Left lung (tissue), 10 donors: ENCODE data around the gene RAP2A. TPM values are rescaled to one million over a fixed set of nuclear protein-coding genes. Genes with fewer than 3 reads are reported as not detected.

Experiments
- ATAC-seq: fragments of 200-7000 bp; cut with Tn5 transposase; one replicate; pipeline ENCODE4 v1.9.1; 2020; ENCODE audit warnings: moderate library complexity
- DNase-seq, 4 donors: peaks; one replicate each; pipeline ENCODE4 v3.0.0-alpha.2; 2013 to 2020
- H3K27ac ChIP-seq, 2 donors: fragments of 200-600 bp; sonication (generic) in 1 of 2; one replicate each; pipeline versions ENCODE4 v1.5.0 to v1.8.0; 2020 to 2021
- H3K27me3 ChIP-seq, 2 donors: fragments of 200-600 bp; sonication (generic) in 1 of 2; one replicate each; pipeline versions ENCODE4 v1.5.0 to v1.8.0; 2020 to 2021
- H3K36me3 ChIP-seq, 2 donors: fragments of 200-600 bp; sonication (generic) in 1 of 2; one replicate each; pipeline versions ENCODE4 v1.5.0 to v1.8.0; 2020 to 2021
- H3K4me1 ChIP-seq, 2 donors: fragments of 200-600 bp; one replicate each; pipeline ENCODE4 v1.8.0; 2021
- H3K4me3 ChIP-seq, 2 donors: fragments of 200-600 bp; sonication (generic) in 1 of 2; one replicate each; pipeline versions ENCODE4 v1.5.0 to v1.8.0; 2020 to 2021; ENCODE audit warnings: mild to moderate bottlenecking in 1 of 2
- H3K9me3 ChIP-seq, 2 donors: fragments of 200-600 bp; sonication (generic) in 1 of 2; one replicate each; pipeline versions ENCODE4 v1.5.0 to v1.8.0; 2020 to 2021
- intact Hi-C, 2 donors: fragments of 100-400 bp; cut with DNase I; formaldehyde crosslinking; loops; one replicate each; pipeline versions ENCODE4 v1.11.2 to v1.14.2; 2022
- polyA plus RNA-seq, 6 donors: library from polyadenylated mRNA; unstranded; fragments of 120-200 nt; gene quantifications; one replicate each; pipeline ENCODE4 v1.2.1, GENCODE V29; 2013; ENCODE audit not compliant: insufficient read length in 6 of 6
- total RNA-seq, 2 donors: library from RNA; stranded (reverse); fragmentation: NEBNext Ultra II Directional; extraction: Animal tissue kit (Norgen Biotek cat#: 25700); gene quantifications; one replicate each; pipeline ENCODE4 v1.2.1, GENCODE V29; 2021
- TF ChIP-seq, protein P1 (sequence below), 2 donors: fragments of 200-600 bp; sonication (generic) in 1 of 2; IDR thresholded peaks; one replicate each; pipeline versions ENCODE4 v1.5.0 to v1.8.0; 2021; ENCODE audit warnings: antibody characterized with exemption in 2 of 2
- donor health status: DM: no; HTN: yes; CAD: no.
- donor health status: DM: no; HTN: no; CAD: no.

RAP2A gene
- total and polyA plus RNA-seq, 8 donors, result 44.7 to 53.5 (median 49.1) TPM

- peak; percentile 57 for ATAC-seq
- Histone ChIP-seq H3K27ac (no peak overlapping the region), H3K36me3 (no peaks in the 10 kb centered on the region), H3K27me3 (no peaks in the 10 kb centered on the region), H3K4me3 (no peak overlapping the region), H3K9me3 (peaks cover 0 to 2% of the 10 kb centered on the region in 2 donors), H3K4me1 (no peaks in the 10 kb centered on the region)
- intact Hi-C loops, result no loop called here
- no peak for DNase-seq
- TF ChIP-seq, protein P1, sequence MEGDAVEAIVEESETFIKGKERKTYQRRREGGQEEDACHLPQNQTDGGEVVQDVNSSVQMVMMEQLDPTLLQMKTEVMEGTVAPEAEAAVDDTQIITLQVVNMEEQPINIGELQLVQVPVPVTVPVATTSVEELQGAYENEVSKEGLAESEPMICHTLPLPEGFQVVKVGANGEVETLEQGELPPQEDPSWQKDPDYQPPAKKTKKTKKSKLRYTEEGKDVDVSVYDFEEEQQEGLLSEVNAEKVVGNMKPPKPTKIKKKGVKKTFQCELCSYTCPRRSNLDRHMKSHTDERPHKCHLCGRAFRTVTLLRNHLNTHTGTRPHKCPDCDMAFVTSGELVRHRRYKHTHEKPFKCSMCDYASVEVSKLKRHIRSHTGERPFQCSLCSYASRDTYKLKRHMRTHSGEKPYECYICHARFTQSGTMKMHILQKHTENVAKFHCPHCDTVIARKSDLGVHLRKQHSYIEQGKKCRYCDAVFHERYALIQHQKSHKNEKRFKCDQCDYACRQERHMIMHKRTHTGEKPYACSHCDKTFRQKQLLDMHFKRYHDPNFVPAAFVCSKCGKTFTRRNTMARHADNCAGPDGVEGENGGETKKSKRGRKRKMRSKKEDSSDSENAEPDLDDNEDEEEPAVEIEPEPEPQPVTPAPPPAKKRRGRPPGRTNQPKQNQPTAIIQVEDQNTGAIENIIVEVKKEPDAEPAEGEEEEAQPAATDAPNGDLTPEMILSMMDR (IDR thresholded peaks at IDR 0.05), result no peak
These were observed 62.5 kb downstream of the RAP2A start for GRCh38 chr13:97496511-97496910.

DNA sequence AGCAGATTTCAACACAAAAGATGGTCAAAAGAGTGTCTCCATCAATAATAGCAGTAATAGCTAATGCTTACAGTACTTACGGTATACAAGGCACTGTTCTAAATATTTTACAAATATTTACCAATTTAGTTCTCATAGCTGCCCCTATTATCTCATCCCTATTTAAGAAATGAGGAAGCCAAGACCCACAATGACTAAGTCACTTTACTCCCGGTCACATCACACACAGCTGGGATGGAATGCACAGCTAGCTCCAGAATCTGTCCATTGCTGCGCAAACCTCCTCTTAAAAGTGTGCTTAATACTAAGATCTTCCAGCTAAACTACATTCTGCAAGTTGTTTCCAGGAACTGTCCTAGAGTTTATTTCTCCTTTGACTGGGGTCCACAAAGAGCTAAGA, 63.4 kb downstream of the RAP2A start:
- H3K27ac ChIP-seq, result no peak overlapping the region
- no peak for ATAC-seq
- H3K9me3 ChIP-seq, result no peaks in the 10 kb centered on the region
- intact Hi-C loops, result no loop called here
- no peak overlapping the region for H3K4me3 ChIP-seq
- TF ChIP-seq, protein P1 (IDR thresholded peaks at IDR 0.05), result no peak
- H3K36me3 ChIP-seq, result no peaks in the 10 kb centered on the region
- no peak for DNase-seq
- no peaks in the 10 kb centered on the region for H3K27me3 ChIP-seq
- H3K4me1 ChIP-seq, result no peaks in the 10 kb centered on the region

DNA sequence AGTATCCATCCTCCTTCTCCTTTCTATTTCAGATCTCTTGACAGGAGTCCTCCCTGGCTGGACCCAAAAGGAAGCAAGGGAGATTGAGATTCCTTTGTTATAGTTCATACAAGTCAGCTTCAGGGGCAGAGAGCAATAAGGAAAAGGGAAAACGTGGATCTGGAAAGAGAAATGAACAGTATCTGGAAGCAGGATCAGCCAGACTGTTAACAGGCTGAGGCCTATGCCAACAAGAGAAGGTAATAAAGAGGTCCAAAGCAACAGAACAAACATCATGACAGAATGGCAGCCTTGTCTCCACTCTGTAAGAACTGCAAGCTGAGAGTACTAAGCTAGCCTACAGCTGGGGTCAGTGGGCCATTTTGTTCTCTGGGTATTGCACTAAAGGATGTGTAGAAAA, 64.5 kb downstream of the RAP2A start:
- H3K4me1 ChIP-seq, result no peaks in the 10 kb centered on the region
- no peaks in the 10 kb centered on the region for H3K27me3 ChIP-seq
- no peaks in the 10 kb centered on the region for H3K36me3 ChIP-seq
- DNase-seq (no peak), ATAC-seq (no peak)
- intact Hi-C loops, result no loop called here
- H3K27ac ChIP-seq, result no peak overlapping the region
- H3K9me3 ChIP-seq, result no peaks in the 10 kb centered on the region
- TF ChIP-seq, protein P1 (IDR thresholded peaks at IDR 0.05), result no peak
- H3K4me3 ChIP-seq, result no peak overlapping the region

DNA sequence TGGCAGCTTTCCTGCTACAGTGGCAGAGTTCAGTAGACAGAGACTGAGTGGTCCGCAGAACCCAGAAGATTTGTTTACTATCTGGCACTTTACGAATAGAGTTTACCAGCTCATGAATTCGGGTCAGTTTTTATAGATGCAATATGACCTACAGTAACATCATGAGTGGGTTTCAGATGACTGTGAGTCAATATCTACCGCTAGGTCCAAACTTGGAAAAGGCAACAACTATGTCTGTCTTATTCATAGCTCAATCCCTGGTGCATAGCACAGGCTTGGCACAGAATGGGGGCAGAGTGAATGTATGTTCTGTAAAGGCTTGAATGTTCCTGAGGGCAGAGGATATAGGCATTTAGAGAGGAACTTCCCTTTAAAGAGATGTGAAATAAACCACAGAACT, 65.2 kb downstream of the RAP2A start:
- TF ChIP-seq, protein P1 (IDR thresholded peaks at IDR 0.05), result no peak
- Histone ChIP-seq H3K27ac (no peak overlapping the region), H3K4me1 (no peaks in the 10 kb centered on the region), H3K9me3 (no peaks in the 10 kb centered on the region), H3K4me3 (no peak overlapping the region), H3K27me3 (no peaks in the 10 kb centered on the region), H3K36me3 (no peaks in the 10 kb centered on the region)
- intact Hi-C loops, result no loop called here
- DNase-seq (no peak), ATAC-seq (no peak)

- intact Hi-C loops, result no loop called here
- Histone ChIP-seq H3K36me3 (no peaks in the 10 kb centered on the region), H3K27me3 (no peaks in the 10 kb centered on the region), H3K4me1 (no peaks in the 10 kb centered on the region), H3K4me3 (no peak overlapping the region), H3K9me3 (no peaks in the 10 kb centered on the region), H3K27ac (no peak overlapping the region)
- peak in 3 of 4 donors; percentile 40 to 71 (median 49) for DNase-seq
- TF ChIP-seq, protein P1 (IDR thresholded peaks at IDR 0.05), result no peak
- peak; percentile 58 for ATAC-seq
These were observed 68.2 kb downstream of the RAP2A start for GRCh38 chr13:97502181-97502580.
